Neural cell (in vitro differentiated cells): ENCODE data around the gene CD6.

Experiments used
- CTCF ChIP-seq: fragments of 450-650 bp; IDR thresholded peaks from 2 replicates; pipeline ENCODE4 v1.5.1; 2014; ENCODE audit warnings: antibody characterized with exemption, mild to moderate bottlenecking, moderate library complexity; ENCODE audit not compliant: poor library complexity, severe bottlenecking
- EP300 ChIP-seq: fragments of 450-650 bp; conservative IDR thresholded peaks from 2 replicates; pipeline ENCODE4 v1.6.1; 2014; ENCODE audit warnings: antibody characterized with exemption, mild to moderate bottlenecking, moderate library complexity; ENCODE audit not compliant: poor library complexity, severe bottlenecking
- EZH2 ChIP-seq: fragments of 200-600, 300-800 bp; shearing (Covaris generic), sonication (generic); IDR thresholded peaks from 2 replicates; pipeline ENCODE4 v1.6.1; 2014; ENCODE audit warnings: antibody characterized with exemption, low read length, borderline replicate concordance, mild to moderate bottlenecking; ENCODE audit not compliant: insufficient read depth, poor library complexity, severe bottlenecking
- REST ChIP-seq: IDR thresholded peaks from 2 replicates; pipeline ENCODE4 v1.6.1; 2012; ENCODE audit warnings: borderline replicate concordance
- TAF1 ChIP-seq: IDR thresholded peaks from 2 replicates; pipeline ENCODE4 v1.6.1; 2012; ENCODE audit warnings: low read depth

GRCh38 chr11:61037441-61038093, 66.1 kb downstream of the CD6 start:
- TF ChIP-seq CTCF (no peak), REST (no peak), TAF1 (no peak), EP300 (no peak), EZH2 (no peak)
